AG08396 (cell line): ENCODE measurements around the gene CALR.
"Not testable (repeated sequence)": the region's sequence is repeated elsewhere in the genome, so short reads cannot be mapped to it uniquely, and the experiment has no call there.

Source experiments
- DNase-seq: peaks from one replicate; pipeline ENCODE4 v3.0.0; 2012; ENCODE audit warnings: low spot score, mixed read lengths

CALR gene

DNA sequence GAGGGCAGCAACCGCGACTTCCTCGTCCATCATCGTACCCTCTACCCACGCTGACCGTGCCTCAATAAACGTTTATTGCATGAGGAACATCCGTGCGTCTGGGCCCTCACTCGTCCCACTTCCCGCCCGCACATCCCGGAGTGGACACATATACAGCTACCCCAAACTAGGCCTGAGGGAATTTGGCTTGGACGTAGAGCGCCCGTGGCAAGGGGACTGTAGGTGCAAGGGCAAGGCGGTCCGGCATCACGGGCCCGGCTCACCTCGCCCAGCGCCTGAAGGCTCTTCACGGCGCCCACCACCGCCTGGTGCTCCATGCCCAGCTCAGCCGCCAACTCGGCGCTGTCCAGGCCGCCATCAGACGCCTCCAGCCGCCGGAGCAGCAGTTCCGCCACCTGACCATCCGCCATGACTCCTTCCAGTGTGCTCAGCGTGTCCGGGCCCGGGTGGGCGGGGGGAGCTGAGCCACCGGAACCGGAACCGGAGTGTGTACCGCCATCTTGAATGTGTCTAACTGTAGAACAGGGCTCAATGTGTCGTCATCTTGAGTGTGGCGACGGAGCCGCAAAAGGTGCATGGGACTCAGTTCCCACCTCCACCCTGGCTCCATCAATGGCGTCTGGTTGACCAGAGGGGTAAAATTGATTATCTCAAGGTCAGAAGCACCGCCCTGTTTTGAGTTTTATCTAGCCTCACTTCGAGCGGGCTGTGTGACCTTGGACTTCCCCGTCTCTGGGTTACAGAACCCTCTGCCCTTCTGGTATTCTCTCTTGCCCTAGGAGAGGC is 4.9 kb upstream of the CALR start, which contains the start of gene FARSA:
TSS of gene FARSA (minus strand) at position 425 of the 786 bp plus-strand sequence. CDS start at position 410, 15 bp downstream.
- peak; percentile 93 for DNase-seq

- no peak for DNase-seq
Observed at GRCh38 chr19:12935071-12935470, 3.3 kb upstream of the CALR start.

DNA sequence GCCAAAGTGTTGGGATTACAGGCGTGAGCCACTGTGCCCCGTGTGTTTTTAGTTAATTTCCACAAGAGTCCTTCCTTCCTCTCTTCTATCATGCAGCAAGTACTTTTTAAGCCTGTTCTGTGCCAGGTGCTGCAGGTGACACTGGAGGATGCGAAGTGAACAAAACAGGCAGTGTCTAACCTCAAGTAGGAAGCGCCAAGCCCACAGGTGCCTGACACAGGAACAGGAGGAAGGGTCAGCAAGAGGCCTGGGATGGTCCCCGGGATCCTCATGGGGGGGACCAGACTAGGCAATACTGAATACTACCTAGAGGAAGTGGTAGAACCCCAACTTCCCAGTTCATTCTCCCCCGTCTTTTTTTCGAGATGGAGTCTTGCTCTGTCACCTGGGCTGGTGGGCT is 1.8 kb upstream of the CALR start:
- DNase-seq = no peak

GRCh38 chr19:12937093-12937926 is 1.1 kb upstream of the CALR start:
- DNase-seq = no peak

DNA sequence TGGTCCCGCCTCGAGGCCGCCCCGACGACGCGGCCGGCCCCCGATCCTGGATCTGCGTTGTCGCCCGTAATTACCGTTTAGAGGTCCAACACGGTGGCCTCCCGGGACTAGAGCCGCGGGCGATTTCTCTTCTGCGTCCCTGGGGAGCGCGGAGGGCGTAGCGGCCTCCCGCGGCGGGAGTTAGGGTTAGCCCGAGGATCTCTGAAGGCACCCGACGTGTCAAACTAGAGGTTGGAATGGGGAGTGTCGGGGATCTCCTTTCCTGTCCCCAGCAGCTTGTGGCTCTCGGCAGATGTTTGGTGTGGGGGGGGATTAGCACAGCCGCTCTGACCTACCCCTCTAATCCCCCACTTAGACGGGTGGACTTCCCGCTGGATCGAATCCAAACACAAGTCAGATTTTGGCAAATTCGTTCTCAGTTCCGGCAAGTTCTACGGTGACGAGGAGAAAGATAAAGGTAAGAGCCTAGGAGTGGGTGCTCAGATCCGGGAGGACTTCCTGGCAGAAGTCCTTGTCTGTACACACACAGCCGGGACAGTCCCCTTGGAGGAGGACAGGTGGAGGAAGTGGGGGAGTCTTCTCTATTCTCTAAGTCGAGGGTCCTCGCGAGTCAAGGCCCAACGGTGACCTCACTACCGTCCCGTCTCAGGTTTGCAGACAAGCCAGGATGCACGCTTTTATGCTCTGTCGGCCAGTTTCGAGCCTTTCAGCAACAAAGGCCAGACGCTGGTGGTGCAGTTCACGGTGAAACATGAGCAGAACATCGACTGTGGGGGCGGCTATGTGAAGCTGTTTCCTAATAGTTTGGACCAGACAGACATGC is 581 bp downstream of the CALR start:
- DNase-seq = peak; percentile 47

DNA sequence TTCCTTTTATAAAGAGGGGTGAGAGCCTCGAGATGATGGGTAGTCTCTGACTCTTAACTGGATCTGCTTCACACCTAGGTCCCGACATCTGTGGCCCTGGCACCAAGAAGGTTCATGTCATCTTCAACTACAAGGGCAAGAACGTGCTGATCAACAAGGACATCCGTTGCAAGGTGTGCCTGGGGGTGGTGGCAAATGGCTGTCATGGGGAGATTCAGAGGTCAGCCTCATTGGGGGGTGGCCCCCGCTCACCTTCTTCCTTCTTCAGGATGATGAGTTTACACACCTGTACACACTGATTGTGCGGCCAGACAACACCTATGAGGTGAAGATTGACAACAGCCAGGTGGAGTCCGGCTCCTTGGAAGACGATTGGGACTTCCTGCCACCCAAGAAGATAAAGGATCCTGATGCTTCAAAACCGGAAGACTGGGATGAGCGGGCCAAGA is 1.6 kb downstream of the CALR start:
- no peak for DNase-seq

DNA sequence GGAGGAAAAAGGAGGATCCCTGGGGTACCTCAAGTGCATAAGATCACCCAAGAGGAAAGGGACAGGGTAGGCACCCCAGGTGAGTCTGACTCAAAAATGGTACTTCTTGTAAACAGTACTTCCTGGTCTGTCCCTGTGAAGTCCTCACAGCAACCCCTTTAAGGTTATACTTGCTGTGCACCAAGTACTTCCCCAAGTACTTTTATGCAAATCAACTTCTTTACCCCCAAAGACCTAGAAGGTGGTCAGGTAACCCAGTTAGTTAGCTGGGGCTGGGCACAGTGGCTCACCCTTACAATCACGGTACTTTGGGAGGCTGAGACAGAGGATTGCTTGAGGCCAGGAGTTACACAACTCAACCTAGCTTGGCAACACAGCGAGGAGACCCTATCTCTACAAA is 2.5 kb downstream of the CALR start:
- DNase-seq = no peak

DNA sequence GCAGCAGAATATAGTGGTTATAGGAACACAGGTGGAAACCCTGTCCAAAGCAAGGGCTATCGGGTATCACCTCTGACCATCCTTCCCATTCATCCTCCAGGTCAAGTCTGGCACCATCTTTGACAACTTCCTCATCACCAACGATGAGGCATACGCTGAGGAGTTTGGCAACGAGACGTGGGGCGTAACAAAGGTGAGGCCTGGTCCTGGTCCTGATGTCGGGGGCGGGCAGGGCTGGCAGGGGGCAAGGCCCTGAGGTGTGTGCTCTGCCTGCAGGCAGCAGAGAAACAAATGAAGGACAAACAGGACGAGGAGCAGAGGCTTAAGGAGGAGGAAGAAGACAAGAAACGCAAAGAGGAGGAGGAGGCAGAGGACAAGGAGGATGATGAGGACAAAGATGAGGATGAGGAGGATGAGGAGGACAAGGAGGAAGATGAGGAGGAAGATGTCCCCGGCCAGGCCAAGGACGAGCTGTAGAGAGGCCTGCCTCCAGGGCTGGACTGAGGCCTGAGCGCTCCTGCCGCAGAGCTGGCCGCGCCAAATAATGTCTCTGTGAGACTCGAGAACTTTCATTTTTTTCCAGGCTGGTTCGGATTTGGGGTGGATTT is 5.1 kb downstream of the CALR start:
- no peak for DNase-seq

- DNase-seq = no peak
Observed at GRCh38 chr19:12944104-12944674, 5.8 kb downstream of the CALR start.

GRCh38 chr19:12945479-12946091 is 7.2 kb downstream of the CALR start, which contains the start of gene RAD23A:
Gene RAD23A, plus strand, starts transcription at chr19:12945862. Its CDS starts 87 bp downstream, at chr19:12945949.
- peak; percentile 97 for DNase-seq

DNA sequence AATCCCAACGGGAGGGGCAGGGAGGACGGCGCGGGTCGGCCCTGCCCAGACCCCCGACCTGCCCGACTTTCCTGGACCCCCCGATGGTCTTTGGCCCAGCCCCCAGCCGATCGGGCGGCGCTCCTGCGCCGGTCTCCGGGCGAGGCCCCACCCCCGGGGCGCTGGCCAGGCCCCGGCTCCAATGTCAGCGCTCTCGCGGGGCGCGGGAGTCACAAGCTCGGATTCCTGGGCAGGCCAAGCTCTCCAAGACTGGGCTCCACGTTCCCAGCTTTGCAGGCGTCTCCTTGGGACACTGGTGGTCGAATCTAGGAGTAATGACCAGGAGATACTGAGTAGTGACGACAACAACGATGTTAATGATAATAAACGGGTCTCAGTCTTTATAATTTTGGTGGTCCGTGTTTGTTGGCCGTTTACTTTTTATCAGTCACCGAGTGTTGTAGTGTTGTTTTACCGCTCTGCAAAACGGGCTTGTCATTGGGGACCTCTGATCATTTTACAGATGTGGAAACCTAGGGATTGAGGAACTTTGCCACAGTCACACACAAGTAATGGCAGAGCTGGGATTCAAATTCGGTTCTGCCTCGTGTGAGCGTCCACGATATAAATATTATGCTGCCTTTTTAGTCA is 7.8 kb downstream of the CALR start:
- DNase-seq = peak; percentile 88

- DNase-seq = no peak
Observed at GRCh38 chr19:12946731-12947496, 8.5 kb downstream of the CALR start.

DNA sequence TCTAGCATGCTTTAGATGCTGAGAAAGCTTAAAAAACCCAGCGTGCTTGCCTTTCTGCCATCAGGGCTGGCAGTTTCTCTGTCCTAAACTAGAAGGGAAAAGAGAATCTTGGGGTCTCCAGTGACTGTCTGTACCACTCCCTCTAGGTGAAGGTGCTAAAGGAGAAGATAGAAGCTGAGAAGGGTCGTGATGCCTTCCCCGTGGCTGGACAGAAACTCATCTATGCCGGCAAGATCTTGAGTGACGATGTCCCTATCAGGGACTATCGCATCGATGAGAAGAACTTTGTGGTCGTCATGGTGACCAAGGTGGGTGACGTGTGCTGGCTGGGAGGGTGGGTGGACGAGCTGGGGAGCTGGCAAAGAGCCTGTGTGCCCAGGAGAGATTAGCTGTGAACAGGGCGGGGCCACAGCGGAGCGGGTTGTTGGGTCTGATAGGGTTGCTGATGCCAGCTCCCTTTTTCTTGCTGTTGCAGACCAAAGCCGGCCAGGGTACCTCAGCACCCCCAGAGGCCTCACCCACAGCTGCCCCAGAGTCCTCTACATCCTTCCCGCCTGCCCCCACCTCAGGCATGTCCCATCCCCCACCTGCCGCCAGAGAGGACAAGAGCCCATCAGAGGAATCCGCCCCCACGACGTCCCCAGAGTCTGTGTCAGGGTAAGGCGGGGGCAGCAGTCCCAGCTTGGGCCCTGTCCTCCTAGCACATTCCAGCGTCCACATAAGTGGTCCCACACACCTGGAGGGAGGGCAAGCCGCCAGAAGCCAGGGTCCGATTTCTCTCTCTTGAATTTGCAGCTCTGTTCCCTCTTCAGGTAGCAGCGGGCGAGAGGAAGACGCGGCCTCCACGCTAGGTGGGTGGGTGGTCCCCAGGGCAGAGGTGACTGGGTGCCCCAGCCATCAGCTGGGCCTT is 9.5 kb downstream of the CALR start:
- no peak for DNase-seq

GRCh38 chr19:12948612-12949362 is 10.4 kb downstream of the CALR start:
- DNase-seq = no peak

GRCh38 chr19:12949363-12950283 is 11.2 kb downstream of the CALR start:
- DNase-seq = no peak

DNA sequence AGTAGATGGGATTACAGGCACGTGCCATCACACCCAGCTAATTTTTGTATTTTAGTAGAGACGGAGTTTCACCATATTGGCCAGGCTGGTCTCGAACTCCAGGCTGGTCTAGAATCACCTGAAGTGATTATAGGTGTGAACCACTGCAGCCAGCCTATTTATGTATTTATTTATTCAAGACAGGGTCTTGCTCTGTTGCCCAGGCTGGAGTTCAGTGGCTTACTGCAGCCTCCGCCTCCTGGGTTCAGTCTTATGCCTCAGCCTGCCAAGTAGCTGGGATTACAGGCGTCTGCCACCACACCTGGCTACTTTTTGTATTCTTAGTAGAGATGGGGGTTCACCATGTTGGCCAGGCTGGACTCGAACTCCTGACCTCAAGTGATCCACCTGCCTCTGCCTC is 13.6 kb downstream of the CALR start:
- DNase-seq = not testable (repeated sequence)
